Measurements from ENCODE around the gene PGAM2. TPM values are rescaled to one million over a fixed set of nuclear protein-coding genes. Genes with fewer than 3 reads are reported as not detected.

The PGAM2 gene
- total and polyA plus RNA-seq, 12 donors = 0.76 to 30.1 (median 6.7) TPM

DNA sequence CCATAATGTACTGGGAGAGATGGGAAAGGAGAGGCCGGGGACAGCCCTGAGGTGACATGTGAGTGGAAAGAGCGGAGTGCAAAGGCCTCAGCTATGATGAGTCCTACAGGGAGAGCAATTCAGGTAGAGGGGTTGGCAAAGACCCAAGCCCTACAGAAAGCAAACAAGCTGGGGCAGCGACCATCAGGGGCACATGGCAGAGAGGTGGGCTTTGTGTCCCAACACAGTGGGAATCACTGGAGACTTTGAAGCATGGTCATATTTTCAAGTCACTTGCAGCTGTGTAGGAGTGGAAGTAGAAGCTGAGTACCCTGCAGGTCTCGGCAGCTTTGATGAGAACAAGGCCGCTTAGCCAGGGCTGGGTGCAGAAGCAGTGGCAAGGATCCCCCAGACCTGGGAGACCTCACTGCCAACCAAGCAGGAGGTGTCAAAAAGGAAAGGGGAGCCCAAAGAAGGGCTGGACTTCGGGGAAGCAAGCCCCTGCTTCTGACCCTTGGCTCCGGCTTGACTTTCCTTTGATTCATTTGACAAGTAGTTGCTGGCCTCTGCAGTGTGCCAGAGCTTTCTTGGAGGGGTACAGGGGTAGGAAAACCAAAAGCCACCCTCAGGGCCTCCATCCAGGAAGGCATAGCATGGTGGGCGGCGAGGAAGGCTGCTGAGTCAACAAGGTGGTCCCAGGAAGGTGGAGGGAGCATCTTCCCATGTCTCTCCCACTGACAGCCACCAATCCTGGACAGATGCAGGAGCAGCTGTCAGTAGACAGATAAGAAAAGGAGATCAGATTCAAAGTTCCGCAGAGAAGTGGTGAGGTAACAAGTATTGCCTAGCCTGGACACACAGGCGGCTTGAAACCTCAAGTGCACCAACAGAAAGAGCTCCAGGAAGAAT, 1.9 kb upstream of the PGAM2 start:
- 76 to 90% (median 78%) methylated on average over 10 to 11 of the region's 11 CpGs for WGBS, 4 donors
- DNase-seq = peak in 3 of 7 donors; percentile 16 to 58 (median 27)

DNA sequence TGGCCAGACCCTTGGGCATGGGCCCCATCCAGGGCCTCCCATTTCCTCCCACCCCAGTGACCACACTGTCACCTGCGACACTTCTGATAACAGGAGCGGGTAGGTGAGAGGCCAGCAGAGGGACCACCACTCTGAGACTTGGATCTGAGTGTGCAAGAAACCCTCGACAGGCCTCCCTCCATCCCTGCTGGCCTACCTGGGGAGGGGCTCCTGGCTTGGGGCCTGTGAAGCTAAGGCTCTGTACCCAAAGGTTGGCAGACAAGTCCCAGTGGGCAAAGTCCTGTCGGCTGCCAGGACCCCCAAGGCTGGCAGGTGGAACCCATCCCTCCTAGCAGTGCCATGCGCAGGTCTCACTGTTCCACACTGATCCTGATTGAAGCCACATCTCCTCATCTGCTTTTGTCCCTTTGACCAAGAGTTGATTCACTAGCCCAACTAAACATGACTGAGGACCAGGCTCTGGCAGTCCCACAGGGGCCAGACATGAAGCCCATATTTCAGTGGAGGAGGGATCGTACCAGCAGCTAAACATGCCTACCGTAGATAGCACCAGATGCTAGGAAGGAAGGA, 1.2 kb upstream of the PGAM2 start:
- no peaks in the 10 kb centered on the region for H3K9me3 ChIP-seq (replicated peaks in 1 of 3)
- H3K4me3 ChIP-seq = no peak overlapping the region
- H3K27ac ChIP-seq = no peak overlapping the region
- WGBS, 4 donors = 79 to 84% (median 80%) methylated on average over 4 to 7 of the region's 7 CpGs
- H3K36me3 ChIP-seq (replicated peaks in 1 of 2) = peaks cover 0 to 6% of the 10 kb centered on the region in 2 donors
- TF ChIP-seq, protein P1, sequence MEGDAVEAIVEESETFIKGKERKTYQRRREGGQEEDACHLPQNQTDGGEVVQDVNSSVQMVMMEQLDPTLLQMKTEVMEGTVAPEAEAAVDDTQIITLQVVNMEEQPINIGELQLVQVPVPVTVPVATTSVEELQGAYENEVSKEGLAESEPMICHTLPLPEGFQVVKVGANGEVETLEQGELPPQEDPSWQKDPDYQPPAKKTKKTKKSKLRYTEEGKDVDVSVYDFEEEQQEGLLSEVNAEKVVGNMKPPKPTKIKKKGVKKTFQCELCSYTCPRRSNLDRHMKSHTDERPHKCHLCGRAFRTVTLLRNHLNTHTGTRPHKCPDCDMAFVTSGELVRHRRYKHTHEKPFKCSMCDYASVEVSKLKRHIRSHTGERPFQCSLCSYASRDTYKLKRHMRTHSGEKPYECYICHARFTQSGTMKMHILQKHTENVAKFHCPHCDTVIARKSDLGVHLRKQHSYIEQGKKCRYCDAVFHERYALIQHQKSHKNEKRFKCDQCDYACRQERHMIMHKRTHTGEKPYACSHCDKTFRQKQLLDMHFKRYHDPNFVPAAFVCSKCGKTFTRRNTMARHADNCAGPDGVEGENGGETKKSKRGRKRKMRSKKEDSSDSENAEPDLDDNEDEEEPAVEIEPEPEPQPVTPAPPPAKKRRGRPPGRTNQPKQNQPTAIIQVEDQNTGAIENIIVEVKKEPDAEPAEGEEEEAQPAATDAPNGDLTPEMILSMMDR (IDR thresholded peaks at IDR 0.05) = no peak
- no peak for TF ChIP-seq POLR2A (IDR thresholded peaks at IDR 0.05)
- H3K27me3 ChIP-seq = no peaks in the 10 kb centered on the region
- peaks cover 27 to 35% of the 10 kb centered on the region in 2 donors for H3K4me1 ChIP-seq (replicated peaks in 1 of 2)
- DNase-seq = peak in 3 of 7 donors; percentile 18 to 57 (median 20)
- intact Hi-C loops (cut with DNase I) = loop anchor here in 1 of 2 donors (10.0 kb wide), 1 partner anchor 498 kb away; no protein-coding TSS in a partner anchor

More for the DNA sequence above, 1.9 kb upstream of the PGAM2 start:
- Histone ChIP-seq H3K4me1 (replicated peaks in 1 of 2) (peaks cover 25 to 36% of the 10 kb centered on the region in 2 donors), H3K27me3 (no peaks in the 10 kb centered on the region), H3K4me3 (no peak overlapping the region), H3K36me3 (replicated peaks in 1 of 2) (no peaks in the 10 kb centered on the region), H3K27ac (no peak overlapping the region), H3K9me3 (replicated peaks in 1 of 3) (no peaks in the 10 kb centered on the region)
- intact Hi-C loops (cut with DNase I) = loop anchor here in 1 of 2 donors (10.0 kb wide), 1 partner anchor 497 kb away; no protein-coding TSS in a partner anchor
- TF ChIP-seq, protein P1 (IDR thresholded peaks at IDR 0.05) = no peak
- no peak for TF ChIP-seq POLR2A (IDR thresholded peaks at IDR 0.05)

DNA sequence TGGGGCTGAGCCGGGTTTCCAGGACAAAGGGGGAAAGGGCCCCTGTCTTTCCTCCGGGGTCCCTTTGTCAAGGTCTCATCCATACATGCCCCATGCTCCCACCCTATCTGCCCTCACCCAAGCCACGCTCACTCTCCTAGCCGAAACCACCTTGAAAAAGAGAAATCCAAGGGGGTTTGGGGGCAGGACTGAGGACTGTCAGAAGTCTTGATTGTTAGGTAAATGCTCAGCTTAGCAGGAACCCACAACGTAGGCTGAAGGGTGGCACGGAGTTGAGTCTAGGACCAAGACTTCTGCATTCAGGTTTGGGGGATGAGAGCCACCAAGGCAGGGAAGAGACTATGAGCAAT, 719 bp upstream of the PGAM2 start:
- Histone ChIP-seq H3K36me3 (replicated peaks in 1 of 2) (peaks cover 0 to 11% of the 10 kb centered on the region in 2 donors), H3K9me3 (replicated peaks in 1 of 3) (no peaks in the 10 kb centered on the region), H3K27me3 (no peaks in the 10 kb centered on the region), H3K27ac (no peak overlapping the region), H3K4me1 (replicated peaks in 1 of 2) (peaks cover 27 to 35% of the 10 kb centered on the region in 2 donors), H3K4me3 (no peak overlapping the region)
- intact Hi-C loops (cut with DNase I) = loop anchor here in 1 of 2 donors (10.0 kb wide), 1 partner anchor 499 kb away; no protein-coding TSS in a partner anchor
- TF ChIP-seq POLR2A (IDR thresholded peaks at IDR 0.05) = peak in 1 of 2 donors; percentile 15
- TF ChIP-seq, protein P1 (IDR thresholded peaks at IDR 0.05) = no peak
- peak in 2 of 7 donors; percentile 13 to 56 for DNase-seq
- WGBS, 4 donors = 40 to 54% (median 44%) methylated on average over 6 of the region's 6 CpGs

DNA sequence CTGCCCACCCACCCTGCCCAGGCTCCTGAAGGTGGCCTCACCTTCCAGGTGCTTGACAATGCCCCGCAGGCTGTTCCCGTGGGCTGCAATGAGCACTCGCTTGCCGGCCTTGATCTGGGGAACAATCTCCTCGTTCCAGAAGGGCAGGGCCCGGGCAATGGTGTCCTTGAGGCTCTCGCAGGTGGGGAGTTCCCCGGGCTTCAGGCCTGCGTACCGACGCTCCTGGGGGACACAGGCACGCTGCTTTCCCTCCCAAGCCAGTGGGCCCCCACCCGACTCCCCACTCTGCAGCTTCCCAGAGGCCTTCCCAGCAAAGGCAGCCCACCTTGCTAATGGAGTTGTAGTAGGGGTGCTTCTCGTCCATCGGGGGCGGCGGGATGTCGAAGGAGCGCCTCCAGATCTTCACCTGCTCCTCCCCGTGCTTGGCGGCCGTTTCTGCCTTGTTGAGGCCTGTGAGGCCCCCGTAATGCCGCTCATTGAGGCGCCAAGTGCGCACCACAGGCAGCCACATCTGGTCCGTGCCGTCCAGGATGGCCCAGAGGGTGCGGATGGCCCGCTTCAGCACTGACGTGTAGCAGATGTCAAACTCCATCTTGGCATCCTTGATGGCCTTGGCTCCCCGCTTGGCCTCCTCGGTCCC, 456 bp downstream of the PGAM2 start:
- Histone ChIP-seq H3K27ac (no peak overlapping the region), H3K36me3 (replicated peaks in 1 of 2) (peaks cover 0 to 23% of the 10 kb centered on the region in 2 donors), H3K27me3 (no peaks in the 10 kb centered on the region), H3K4me3 (peak overlapping the region in 1 of 4 donors; percentile 2), H3K4me1 (replicated peaks in 1 of 2) (peaks cover 27 to 35% of the 10 kb centered on the region in 2 donors), H3K9me3 (replicated peaks in 1 of 3) (no peaks in the 10 kb centered on the region)
- intact Hi-C loops (cut with DNase I) = loop anchor here in 1 of 2 donors (10.0 kb wide), 1 partner anchor 500 kb away; no protein-coding TSS in a partner anchor
- WGBS, 4 donors = 20 to 27% (median 22%) methylated on average over 7 to 33 of the region's 33 CpGs
- DNase-seq = peak in 4 of 7 donors; percentile 43 to 67 (median 48)
- TF ChIP-seq, protein P1 (IDR thresholded peaks at IDR 0.05) = no peak
- TF ChIP-seq POLR2A (IDR thresholded peaks at IDR 0.05) = no peak
